Activated T-cell treated with anti-CD3 and anti-CD28 coated beads, Interleukin-2, amount 50 U/mL, for 4 hours (primary cell): ENCODE data around the gene BOC. TPM values are rescaled to one million over a fixed set of nuclear protein-coding genes. Genes with fewer than 3 reads are reported as not detected.

Source experiments
- ATAC-seq, 2 donors: fragments of 200-7000 bp; cut with Tn5 transposase; one replicate each; pipeline ENCODE4 v1.10.0; 2021
- DNase-seq: peaks from one replicate; pipeline ENCODE4 v3.0.0-alpha.2; 2020
- H3K27me3 Mint-ChIP-seq: one replicate; pipeline ENCODE4 v1.8.0; 2021; ENCODE audit warnings: low read depth, mixed read lengths
- H3K36me3 Mint-ChIP-seq: one replicate; pipeline ENCODE4 v1.8.0; 2022; ENCODE audit warnings: mixed read lengths; ENCODE audit not compliant: insufficient read depth
- H3K4me1 Mint-ChIP-seq: one replicate; pipeline ENCODE4 v1.8.0; 2021; ENCODE audit warnings: low read depth, mixed read lengths
- H3K4me3 Mint-ChIP-seq: one replicate; pipeline ENCODE4 v1.8.0; 2021; ENCODE audit warnings: mild to moderate bottlenecking, moderate library complexity, mixed read lengths
- H3K9me3 Mint-ChIP-seq: one replicate; pipeline ENCODE4 v1.8.0; 2021; ENCODE audit warnings: mixed read lengths
- total RNA-seq, 3 donors: library from RNA; stranded (reverse); gene quantifications; one replicate each; pipeline ENCODE4 v1.2.1, GENCODE V29; 2021

The BOC gene
- total RNA-seq, 3 donors from 2014 or later, result 0.18 to 0.35 TPM; not detected in 1

GRCh38 chr3:113271189-113271588 is 59.8 kb downstream of the BOC start:
- no peak for ATAC-seq
- Mint-ChIP-seq H3K4me3 (no peak overlapping the region), H3K4me1 (peaks cover 5% of the 10 kb centered on the region), H3K36me3 (no peaks in the 10 kb centered on the region), H3K27me3 (peaks cover 4% of the 10 kb centered on the region), H3K9me3 (no peaks in the 10 kb centered on the region)
- DNase-seq, result no peak

- Mint-ChIP-seq H3K4me1 (peaks cover 7% of the 10 kb centered on the region), H3K36me3 (no peaks in the 10 kb centered on the region), H3K27me3 (peaks cover 4% of the 10 kb centered on the region), H3K4me3 (no peak overlapping the region), H3K9me3 (no peaks in the 10 kb centered on the region)
- ATAC-seq (no peak), DNase-seq (no peak)
Measured at GRCh38 chr3:113271594-113272384, 60.4 kb downstream of the BOC start.

- H3K4me1 Mint-ChIP-seq, result peaks cover 8% of the 10 kb centered on the region
- DNase-seq (no peak), ATAC-seq (no peak)
- H3K9me3 Mint-ChIP-seq, result no peaks in the 10 kb centered on the region
- no peak overlapping the region for H3K4me3 Mint-ChIP-seq
- H3K36me3 Mint-ChIP-seq, result no peaks in the 10 kb centered on the region
- peaks cover 4% of the 10 kb centered on the region for H3K27me3 Mint-ChIP-seq
Measured at GRCh38 chr3:113272385-113272779, 61.0 kb downstream of the BOC start.

GRCh38 chr3:113273011-113273410 is 61.7 kb downstream of the BOC start:
- H3K4me1 Mint-ChIP-seq, result peaks cover 8% of the 10 kb centered on the region
- H3K4me3 Mint-ChIP-seq, result no peak overlapping the region
- H3K36me3 Mint-ChIP-seq, result no peaks in the 10 kb centered on the region
- H3K27me3 Mint-ChIP-seq, result no peaks in the 10 kb centered on the region
- DNase-seq, result no peak
- no peaks in the 10 kb centered on the region for H3K9me3 Mint-ChIP-seq
- no peak for ATAC-seq

- no peak for ATAC-seq
- Mint-ChIP-seq H3K4me1 (peaks cover 8% of the 10 kb centered on the region), H3K27me3 (no peaks in the 10 kb centered on the region), H3K36me3 (no peaks in the 10 kb centered on the region), H3K4me3 (no peak overlapping the region), H3K9me3 (no peaks in the 10 kb centered on the region)
- no peak for DNase-seq
Measured at GRCh38 chr3:113273604-113274378, 62.4 kb downstream of the BOC start.

GRCh38 chr3:113274425-113275257 is 63.3 kb downstream of the BOC start:
- ATAC-seq, result no peak
- H3K4me3 Mint-ChIP-seq, result no peak overlapping the region
- H3K36me3 Mint-ChIP-seq, result no peaks in the 10 kb centered on the region
- no peaks in the 10 kb centered on the region for H3K9me3 Mint-ChIP-seq
- no peak for DNase-seq
- H3K4me1 Mint-ChIP-seq, result peaks cover 8% of the 10 kb centered on the region
- H3K27me3 Mint-ChIP-seq, result peaks cover 2% of the 10 kb centered on the region

- H3K36me3 Mint-ChIP-seq, result no peaks in the 10 kb centered on the region
- H3K27me3 Mint-ChIP-seq, result peaks cover 2% of the 10 kb centered on the region
- no peak overlapping the region for H3K4me3 Mint-ChIP-seq
- DNase-seq (no peak), ATAC-seq (no peak)
- peaks cover 8% of the 10 kb centered on the region for H3K4me1 Mint-ChIP-seq
- no peaks in the 10 kb centered on the region for H3K9me3 Mint-ChIP-seq
Measured at GRCh38 chr3:113275258-113275556, 63.9 kb downstream of the BOC start.

GRCh38 chr3:113275583-113275928 is 64.2 kb downstream of the BOC start:
- H3K9me3 Mint-ChIP-seq, result no peaks in the 10 kb centered on the region
- H3K36me3 Mint-ChIP-seq, result no peaks in the 10 kb centered on the region
- H3K27me3 Mint-ChIP-seq, result peaks cover 4% of the 10 kb centered on the region
- ATAC-seq (no peak), DNase-seq (no peak)
- peaks cover 8% of the 10 kb centered on the region for H3K4me1 Mint-ChIP-seq
- H3K4me3 Mint-ChIP-seq, result no peak overlapping the region

- H3K9me3 Mint-ChIP-seq, result no peaks in the 10 kb centered on the region
- H3K27me3 Mint-ChIP-seq, result peaks cover 6% of the 10 kb centered on the region
- ATAC-seq (no peak), DNase-seq (no peak)
- no peak overlapping the region for H3K4me3 Mint-ChIP-seq
- H3K4me1 Mint-ChIP-seq, result peaks cover 8% of the 10 kb centered on the region
- no peaks in the 10 kb centered on the region for H3K36me3 Mint-ChIP-seq
Measured at GRCh38 chr3:113275929-113276750, 64.8 kb downstream of the BOC start.

GRCh38 chr3:113276751-113277080 is 65.4 kb downstream of the BOC start:
- H3K4me3 Mint-ChIP-seq, result no peak overlapping the region
- H3K9me3 Mint-ChIP-seq, result no peaks in the 10 kb centered on the region
- ATAC-seq (no peak), DNase-seq (no peak)
- no peaks in the 10 kb centered on the region for H3K36me3 Mint-ChIP-seq
- H3K4me1 Mint-ChIP-seq, result peaks cover 8% of the 10 kb centered on the region
- H3K27me3 Mint-ChIP-seq, result peaks cover 6% of the 10 kb centered on the region

- Mint-ChIP-seq H3K9me3 (no peaks in the 10 kb centered on the region), H3K27me3 (peaks cover 6% of the 10 kb centered on the region), H3K4me3 (no peak overlapping the region), H3K36me3 (no peaks in the 10 kb centered on the region), H3K4me1 (peaks cover 8% of the 10 kb centered on the region)
- ATAC-seq (no peak), DNase-seq (no peak)
Measured at GRCh38 chr3:113277414-113277813, 66.1 kb downstream of the BOC start.

- DNase-seq (no peak), ATAC-seq (no peak)
- peaks cover 6% of the 10 kb centered on the region for H3K27me3 Mint-ChIP-seq
- no peaks in the 10 kb centered on the region for H3K36me3 Mint-ChIP-seq
- H3K4me1 Mint-ChIP-seq, result peaks cover 8% of the 10 kb centered on the region
- no peaks in the 10 kb centered on the region for H3K9me3 Mint-ChIP-seq
- H3K4me3 Mint-ChIP-seq, result no peak overlapping the region
Measured at GRCh38 chr3:113277941-113278598, 66.7 kb downstream of the BOC start.

GRCh38 chr3:113278599-113278955 is 67.2 kb downstream of the BOC start:
- Mint-ChIP-seq H3K4me3 (no peak overlapping the region), H3K4me1 (peaks cover 8% of the 10 kb centered on the region), H3K36me3 (no peaks in the 10 kb centered on the region), H3K9me3 (no peaks in the 10 kb centered on the region), H3K27me3 (peaks cover 6% of the 10 kb centered on the region)
- ATAC-seq, result no peak
- no peak for DNase-seq

- Mint-ChIP-seq H3K9me3 (no peaks in the 10 kb centered on the region), H3K27me3 (peaks cover 6% of the 10 kb centered on the region), H3K36me3 (no peaks in the 10 kb centered on the region), H3K4me1 (peaks cover 8% of the 10 kb centered on the region), H3K4me3 (no peak overlapping the region)
- DNase-seq (no peak), ATAC-seq (no peak)
Measured at GRCh38 chr3:113279686-113280085, 68.3 kb downstream of the BOC start.
